GM13977 (cell line): ENCODE results near the gene GOT1.

ENCODE experiments used
- DNase-seq: peaks from one replicate; pipeline ENCODE4 v3.0.0; 2012; ENCODE audit warnings: low spot score
- in situ Hi-C: fragments of 300-500 bp; cut with MboI; formaldehyde crosslinking; loops from one replicate; pipeline ENCODE4 v1.12.0; 2022; ENCODE audit warnings: low sequenced_read_pairs, low pct_unique_long_range_greater_than_20kb, mixed read lengths, inconsistent platforms; ENCODE audit not compliant: unreplicated experiment
- TF ChIP-seq, protein P1 (sequence below): IDR thresholded peaks from 2 replicates; pipeline ENCODE4 v1.5.1; 2012; ENCODE audit warnings: mild to moderate bottlenecking, control low read depth; ENCODE audit not compliant: insufficient read depth; ENCODE audit errors: extremely low read depth, missing control alignments

Gene GOT1

DNA sequence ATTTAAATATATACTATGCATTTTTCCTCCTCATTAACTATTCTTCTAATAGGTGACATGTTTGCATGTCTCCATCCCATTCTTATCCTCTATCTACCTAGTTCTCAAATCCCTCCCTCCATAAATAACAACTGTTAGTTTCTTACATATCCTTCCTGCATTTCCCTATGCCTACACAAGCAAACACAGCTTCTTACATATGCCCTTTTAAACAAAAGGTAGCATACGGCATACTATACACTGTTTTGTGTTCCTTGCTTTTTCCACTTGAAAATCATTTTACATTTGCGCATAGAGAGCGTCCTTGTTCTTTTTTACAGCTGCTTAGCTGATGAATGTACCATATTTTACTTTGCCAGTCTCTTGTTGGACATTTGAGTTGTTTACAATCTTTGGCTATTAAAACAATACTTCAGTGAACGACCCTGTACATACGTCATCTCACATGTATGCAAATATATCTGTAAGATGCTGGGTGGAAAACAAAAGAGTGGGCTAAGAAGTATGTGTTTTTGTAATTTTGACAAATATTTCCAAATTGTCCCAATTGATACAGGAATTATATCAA is 7.8 kb downstream of the GOT1 start:
- DNase-seq: no peak
- in situ Hi-C loops: no loop called here
- TF ChIP-seq, protein P1, sequence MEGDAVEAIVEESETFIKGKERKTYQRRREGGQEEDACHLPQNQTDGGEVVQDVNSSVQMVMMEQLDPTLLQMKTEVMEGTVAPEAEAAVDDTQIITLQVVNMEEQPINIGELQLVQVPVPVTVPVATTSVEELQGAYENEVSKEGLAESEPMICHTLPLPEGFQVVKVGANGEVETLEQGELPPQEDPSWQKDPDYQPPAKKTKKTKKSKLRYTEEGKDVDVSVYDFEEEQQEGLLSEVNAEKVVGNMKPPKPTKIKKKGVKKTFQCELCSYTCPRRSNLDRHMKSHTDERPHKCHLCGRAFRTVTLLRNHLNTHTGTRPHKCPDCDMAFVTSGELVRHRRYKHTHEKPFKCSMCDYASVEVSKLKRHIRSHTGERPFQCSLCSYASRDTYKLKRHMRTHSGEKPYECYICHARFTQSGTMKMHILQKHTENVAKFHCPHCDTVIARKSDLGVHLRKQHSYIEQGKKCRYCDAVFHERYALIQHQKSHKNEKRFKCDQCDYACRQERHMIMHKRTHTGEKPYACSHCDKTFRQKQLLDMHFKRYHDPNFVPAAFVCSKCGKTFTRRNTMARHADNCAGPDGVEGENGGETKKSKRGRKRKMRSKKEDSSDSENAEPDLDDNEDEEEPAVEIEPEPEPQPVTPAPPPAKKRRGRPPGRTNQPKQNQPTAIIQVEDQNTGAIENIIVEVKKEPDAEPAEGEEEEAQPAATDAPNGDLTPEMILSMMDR: no peak

DNA sequence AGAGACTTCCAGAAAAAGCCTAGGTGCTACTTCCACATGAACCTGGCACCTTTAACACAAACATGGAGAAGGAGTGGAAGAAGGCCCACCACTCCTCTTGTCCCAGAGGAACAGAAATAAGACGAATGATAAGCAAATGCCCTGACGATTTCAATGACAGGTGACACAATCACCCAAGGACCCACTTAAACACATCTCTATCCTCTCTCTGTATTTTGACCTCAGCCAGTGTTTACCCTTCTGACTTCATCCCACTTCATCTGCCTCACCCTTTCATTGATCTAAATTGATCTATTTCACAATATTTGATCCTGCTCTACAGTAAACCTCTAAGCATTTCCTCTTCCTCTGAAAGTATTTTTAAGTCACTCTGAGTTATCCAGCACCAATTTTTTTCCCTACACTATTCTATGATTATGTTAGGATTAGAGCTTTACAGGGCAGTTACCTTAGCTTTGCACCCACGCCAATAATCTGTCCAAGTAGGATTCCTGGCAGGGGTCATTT is 9.1 kb downstream of the GOT1 start:
- in situ Hi-C loops: no loop called here
- no peak for DNase-seq
- TF ChIP-seq, protein P1: no peak

DNA sequence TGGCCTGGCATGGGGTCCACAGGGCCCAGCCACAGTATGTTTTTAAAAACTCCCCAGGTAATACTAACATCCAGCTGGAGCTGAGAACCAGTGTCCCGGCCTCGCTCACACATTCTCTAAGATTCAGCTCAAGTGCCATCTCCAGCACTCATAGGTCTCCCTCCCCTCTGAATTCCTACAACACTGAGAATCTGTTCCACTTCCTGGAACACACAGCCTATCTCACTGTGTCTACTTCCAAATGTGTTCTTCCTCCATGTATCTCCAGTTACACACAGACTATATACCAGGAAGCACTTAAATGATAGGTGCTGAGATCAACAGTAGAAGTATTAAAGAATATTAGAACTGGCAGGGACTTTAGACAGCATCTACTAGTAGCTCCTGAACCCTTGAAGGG is 10.7 kb downstream of the GOT1 start:
- no peak for DNase-seq
- in situ Hi-C loops: no loop called here
- TF ChIP-seq, protein P1: no peak

DNA sequence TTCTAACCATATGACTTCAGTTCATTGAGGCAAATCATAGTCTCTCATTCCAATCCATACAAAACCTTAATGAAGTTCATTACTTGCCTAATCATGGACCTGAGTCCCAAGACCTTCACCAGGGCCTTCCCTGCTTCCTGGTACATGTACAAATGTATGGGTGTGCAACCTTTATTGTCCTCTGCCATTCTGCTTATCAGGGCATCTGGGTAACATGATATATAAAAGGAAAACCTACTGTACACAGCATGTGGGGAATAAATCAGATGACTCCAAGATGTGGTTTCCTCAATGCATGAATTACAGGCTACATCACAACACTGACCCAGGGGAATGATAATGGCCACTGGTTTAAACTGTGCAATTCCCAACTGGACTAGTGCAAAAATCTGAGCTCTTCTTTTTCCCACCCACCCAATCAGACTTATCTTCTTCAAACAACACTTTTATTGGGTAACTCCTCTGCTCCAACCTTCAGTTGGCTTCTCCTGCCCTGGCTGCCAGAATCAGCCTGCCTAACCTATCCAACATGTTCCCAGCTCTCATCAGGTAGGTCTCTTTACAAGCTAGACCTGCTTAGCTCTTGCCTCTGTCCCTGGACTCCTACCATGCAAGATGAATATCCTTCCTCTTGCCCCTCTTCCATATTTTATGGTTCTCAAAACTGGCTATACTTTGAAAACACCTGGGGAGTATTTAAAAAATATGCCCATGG is 11.4 kb downstream of the GOT1 start:
- TF ChIP-seq, protein P1: no peak
- in situ Hi-C loops: no loop called here
- DNase-seq: no peak

DNA sequence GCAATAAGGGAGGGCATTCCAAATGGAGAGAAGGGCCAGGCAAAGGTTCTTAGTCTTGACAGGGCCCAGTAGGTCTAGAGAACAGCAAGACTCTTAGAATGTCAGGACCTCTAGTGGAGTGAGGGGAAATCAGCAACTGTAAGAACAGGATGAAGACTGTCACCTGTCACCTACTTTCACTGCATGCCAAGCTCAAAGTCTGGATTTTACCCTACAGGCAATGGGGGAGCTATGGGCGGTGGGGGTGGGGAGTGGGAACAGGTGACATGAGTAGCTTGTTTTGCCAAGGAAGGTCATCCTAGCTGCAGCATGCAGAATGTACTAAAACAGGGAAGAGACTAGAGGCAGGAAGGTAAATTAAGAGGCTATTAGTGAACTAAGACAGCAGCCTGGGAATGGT is 18.3 kb downstream of the GOT1 start:
- DNase-seq: no peak
- TF ChIP-seq, protein P1: no peak
- in situ Hi-C loops: no loop called here

DNA sequence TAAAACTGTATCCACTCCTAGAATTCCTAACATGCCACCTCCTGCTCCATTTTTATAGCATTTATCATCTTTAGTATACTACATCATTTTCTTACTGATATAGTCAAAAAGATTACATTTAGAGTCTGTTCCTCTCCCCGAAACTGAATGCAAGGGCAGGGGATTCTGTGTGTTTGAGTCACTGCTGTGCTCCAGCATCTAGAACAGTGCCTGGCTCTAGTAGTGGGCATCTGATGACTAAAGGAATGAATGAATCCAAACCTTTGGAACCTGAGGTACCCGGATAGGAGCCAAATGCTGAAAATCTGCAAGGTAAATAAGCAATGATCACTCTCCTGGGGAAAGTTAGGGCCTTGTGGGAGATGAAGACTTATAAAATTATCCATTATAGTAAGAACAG is 18.9 kb downstream of the GOT1 start:
- TF ChIP-seq, protein P1: no peak
- DNase-seq: no peak
- in situ Hi-C loops: no loop called here
